H9 (cell line): ENCODE data around the gene SMIM23. TPM values are rescaled to one million over a fixed set of nuclear protein-coding genes. Genes with fewer than 3 reads are reported as not detected.

Experiments
- DNase-seq: peaks from one replicate; pipeline ENCODE4 v3.0.0-alpha.2; 2017
- H2AFZ ChIP-seq: one replicate; pipeline ENCODE4 v1.6.1; 2013; ENCODE audit warnings: mild to moderate bottlenecking, low read length, control low read depth, moderate library complexity
- H2AK5ac ChIP-seq: 2 replicates; pipeline ENCODE4 v1.6.1; 2013; ENCODE audit warnings: low read length, control low read depth, mixed read lengths; ENCODE audit not compliant: insufficient read length
- H2BK120ac ChIP-seq: one replicate; pipeline ENCODE4 v1.6.1; 2013; ENCODE audit warnings: low read depth, mild to moderate bottlenecking, low read length, control low read depth, inconsistent platforms; ENCODE audit not compliant: poor library complexity, severe bottlenecking
- H2BK12ac ChIP-seq: 2 replicates; pipeline ENCODE4 v1.6.1; 2013; ENCODE audit warnings: low read length, control low read depth, mixed read lengths, low read depth; ENCODE audit not compliant: insufficient read length
- H2BK15ac ChIP-seq: 2 replicates; pipeline ENCODE4 v1.6.1; 2013; ENCODE audit warnings: low read depth, low read length, control low read depth
- H2BK20ac ChIP-seq: one replicate; pipeline ENCODE4 v1.6.1; 2013; ENCODE audit warnings: low read depth, mild to moderate bottlenecking, low read length, control low read depth, inconsistent platforms; ENCODE audit not compliant: poor library complexity, severe bottlenecking
- H2BK5ac ChIP-seq: 2 replicates; pipeline ENCODE4 v1.6.1; 2013; ENCODE audit warnings: low read length, control low read depth, mixed read lengths; ENCODE audit not compliant: insufficient read length
- H3K14ac ChIP-seq: 2 replicates; pipeline ENCODE4 v1.6.1; 2013; ENCODE audit warnings: low read length, control low read depth; ENCODE audit not compliant: insufficient read depth
- H3K18ac ChIP-seq: 2 replicates; pipeline ENCODE4 v1.6.1; 2013; ENCODE audit warnings: low read depth, mild to moderate bottlenecking, mixed read lengths, low read length, control low read depth; ENCODE audit not compliant: insufficient read length
- H3K23ac ChIP-seq: 2 replicates; pipeline ENCODE4 v1.6.1; 2013; ENCODE audit warnings: low read length, control low read depth, mixed read lengths, low read depth; ENCODE audit not compliant: insufficient read length
- H3K23me2 ChIP-seq: 2 replicates; pipeline ENCODE4 v1.6.1; 2013; ENCODE audit warnings: low read depth, mild to moderate bottlenecking, mixed read lengths, low read length, control low read depth; ENCODE audit not compliant: insufficient read length, poor library complexity, severe bottlenecking
- H3K27ac ChIP-seq: 2 replicates; pipeline ENCODE4 v1.5.1; 2013; ENCODE audit warnings: low read length, control low read depth, mixed read lengths, low read depth; ENCODE audit not compliant: insufficient read length
- H3K27me3 ChIP-seq: 2 replicates; pipeline ENCODE4 v1.6.1; 2013; ENCODE audit warnings: low read length, control low read depth, inconsistent platforms; ENCODE audit not compliant: insufficient read depth
- H3K4ac ChIP-seq: 2 replicates; pipeline ENCODE4 v1.6.1; 2013; ENCODE audit warnings: low read depth, mild to moderate bottlenecking, control low read depth, inconsistent platforms, low read length, moderate library complexity
- H3K4me1 ChIP-seq: 2 replicates; pipeline ENCODE4 v1.6.1; 2013; ENCODE audit warnings: low read length, control low read depth, inconsistent platforms; ENCODE audit not compliant: insufficient read depth
- H3K4me2 ChIP-seq: 2 replicates; pipeline ENCODE4 v1.6.1; 2013; ENCODE audit warnings: low read length, control low read depth, mixed read lengths; ENCODE audit not compliant: insufficient read length, insufficient read depth
- H3K56ac ChIP-seq: 2 replicates; pipeline ENCODE4 v1.6.1; 2013; ENCODE audit warnings: low read depth, mild to moderate bottlenecking, mixed read lengths, low read length, control low read depth; ENCODE audit not compliant: insufficient read length
- H3K79me1 ChIP-seq: 2 replicates; pipeline ENCODE4 v1.6.1; 2013; ENCODE audit warnings: low read depth, mild to moderate bottlenecking, moderate library complexity, low read length, control low read depth, inconsistent platforms; ENCODE audit not compliant: insufficient read depth, poor library complexity, severe bottlenecking
- H3K79me2 ChIP-seq: 2 replicates; pipeline ENCODE4 v1.6.1; 2013; ENCODE audit warnings: low read length, control low read depth, inconsistent platforms; ENCODE audit not compliant: insufficient read depth
- H3K9ac ChIP-seq: 2 replicates; pipeline ENCODE4 v1.6.1; 2013; ENCODE audit warnings: low read length, control low read depth, mixed read lengths; ENCODE audit not compliant: insufficient read length; ENCODE audit errors: extremely low read depth
- H3K9me3 ChIP-seq: one replicate; pipeline ENCODE4 v1.6.1; 2013; ENCODE audit warnings: low read depth, low read length, inconsistent platforms; ENCODE audit not compliant: control insufficient read depth
- H3T11ph ChIP-seq: one replicate; pipeline ENCODE4 v1.6.1; 2013; ENCODE audit warnings: mild to moderate bottlenecking, low read length, control low read depth, inconsistent platforms
- H4K20me1 ChIP-seq: one replicate; pipeline ENCODE4 v1.6.1; 2013; ENCODE audit not compliant: control insufficient read depth, insufficient read length, insufficient read depth
- H4K5ac ChIP-seq: 2 replicates; pipeline ENCODE4 v1.6.1; 2013; ENCODE audit warnings: low read depth, mild to moderate bottlenecking, mixed read lengths, low read length, control low read depth; ENCODE audit not compliant: insufficient read length
- H4K8ac ChIP-seq: replicated peaks from 2 replicates; pipeline ENCODE4 v1.6.1; 2013; ENCODE audit warnings: low read length, control low read depth, mixed read lengths, low read depth; ENCODE audit not compliant: insufficient read length
- H4K91ac ChIP-seq: 2 replicates; pipeline ENCODE4 v1.6.1; 2013; ENCODE audit warnings: low read depth, mild to moderate bottlenecking, moderate library complexity, mixed read lengths, low read length, control low read depth; ENCODE audit not compliant: insufficient read length
- H3K27ac Mint-ChIP-seq, 3 experiments: 2 replicates in 2 of 3; 3 replicates in 1 of 3; pipeline ENCODE4 v1.8.0; 2020 to 2021; ENCODE audit warnings: mixed read lengths in 3 of 3, mild to moderate bottlenecking in 1 of 3, moderate library complexity in 1 of 3
- H3K27me3 Mint-ChIP-seq: 2 replicates; pipeline ENCODE4 v1.8.0; 2021; ENCODE audit warnings: low read depth, mild to moderate bottlenecking, moderate library complexity, mixed read lengths
- H3K36me3 Mint-ChIP-seq, 3 experiments: 2 replicates in 2 of 3; 3 replicates in 1 of 3; pipeline ENCODE4 v1.8.0; 2020 to 2021; ENCODE audit warnings: low read depth in 3 of 3, mixed read lengths in 3 of 3; ENCODE audit not compliant: insufficient read depth in 1 of 3
- H3K4me1 Mint-ChIP-seq, 2 experiments: 2 replicates each; pipeline ENCODE4 v1.8.0; 2020; ENCODE audit warnings: mixed read lengths in 2 of 2
- H3K4me3 Mint-ChIP-seq, 2 experiments: 2 replicates in 1 of 2; 3 replicates in 1 of 2; pipeline ENCODE4 v1.8.0; 2020 to 2021; ENCODE audit warnings: mild to moderate bottlenecking in 2 of 2, mixed read lengths in 2 of 2, moderate library complexity in 1 of 2
- H3K9me3 Mint-ChIP-seq, 2 experiments: 2 replicates in 1 of 2; 3 replicates in 1 of 2; pipeline ENCODE4 v1.8.0; 2020; ENCODE audit warnings: mild to moderate bottlenecking in 2 of 2, mixed read lengths in 2 of 2, moderate library complexity in 1 of 2
- WGBS: extraction: QIAGEN DNeasy Blood & Tissue Kit; methylation state at CpG from one replicate; pipeline ENCODE4 v1.1.7; 2013; ENCODE audit warnings: missing lambda C conversion rate, low lambda C conversion rate, mixed read lengths; ENCODE audit not compliant: insufficient read length; ENCODE audit errors: extremely low coverage; 5-methylcytosine and 5-hydroxymethylcytosine counted together
- total RNA-seq: library from RNA; stranded (reverse); gene quantifications from 2 replicates; pipeline ENCODE4 v1.2.1, GENCODE V29; 2021
- TF ChIP-seq, protein P1 (sequence below): fragments of 200-600 bp; sonication (generic); conservative IDR thresholded peaks from 3 replicates; pipeline ENCODE4 v1.8.0; 2021; ENCODE audit warnings: antibody characterized with exemption, mild to moderate bottlenecking

The SMIM23 gene
- total RNA-seq, 1 experiment from 2014 or later, result not detected

DNA sequence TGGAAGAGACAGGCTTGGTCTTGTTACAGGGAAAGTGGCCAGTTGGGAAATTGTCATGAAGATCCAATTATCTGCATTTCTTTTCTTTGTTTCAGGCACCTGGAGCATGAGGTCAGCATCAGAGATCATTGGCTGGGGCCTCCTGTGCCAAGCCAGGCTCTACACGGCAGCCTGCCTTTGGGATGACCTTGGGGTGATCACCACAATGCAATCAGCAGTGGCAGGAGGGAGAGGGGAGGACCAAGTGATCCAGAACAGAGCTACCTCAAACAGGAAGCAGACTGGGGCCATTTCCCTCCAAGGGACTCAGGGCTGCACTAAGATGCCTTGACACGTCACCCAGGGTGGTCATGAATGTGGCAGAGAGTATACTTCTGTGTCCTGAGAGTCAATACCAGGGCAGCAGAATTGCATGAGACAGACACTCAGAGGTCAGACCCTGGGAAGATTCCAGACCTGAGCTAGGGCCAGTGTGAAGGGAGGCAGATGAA lies 8.9 kb downstream of the SMIM23 start:
- Histone ChIP-seq H3K9me3 (no peaks in the 10 kb centered on the region), H2BK20ac (no peak overlapping the region), H2BK15ac (no peak overlapping the region), H3K27ac (no peak overlapping the region), H3K23ac (no peak overlapping the region), H3K79me2 (no peaks in the 10 kb centered on the region), H4K8ac (no peak overlapping the region), H4K91ac (no peak overlapping the region), H2AK5ac (no peak overlapping the region), H4K5ac (no peak overlapping the region), H3T11ph (no peak overlapping the region), H2BK120ac (no peak overlapping the region), H3K4me1 (no peaks in the 10 kb centered on the region), H3K4ac (no peak overlapping the region), H2AFZ (no peak overlapping the region), H3K4me2 (no peak overlapping the region), H3K56ac (no peak overlapping the region), H3K23me2 (no peaks in the 10 kb centered on the region), H3K79me1 (no peaks in the 10 kb centered on the region), H3K14ac (no peak overlapping the region), H3K27me3 (no peaks in the 10 kb centered on the region), H2BK12ac (no peak overlapping the region), H3K18ac (no peak overlapping the region), H2BK5ac (no peak overlapping the region), H4K20me1 (no peaks in the 10 kb centered on the region), H3K9ac (no peak overlapping the region)
- WGBS, result no CpG with 5 or more reads among the region's 2 CpGs
- H3K9me3 Mint-ChIP-seq, result no peaks in the 10 kb centered on the region
- H3K27ac Mint-ChIP-seq, result no peak overlapping the region
- peaks cover 14% of the 10 kb centered on the region for H3K27me3 Mint-ChIP-seq
- 0 out of 4 replicates have a peak, but pooled peaks cover 0 to 4% of the 10 kb centered on the region in 2 experiments for H3K4me1 Mint-ChIP-seq
- TF ChIP-seq, protein P1, sequence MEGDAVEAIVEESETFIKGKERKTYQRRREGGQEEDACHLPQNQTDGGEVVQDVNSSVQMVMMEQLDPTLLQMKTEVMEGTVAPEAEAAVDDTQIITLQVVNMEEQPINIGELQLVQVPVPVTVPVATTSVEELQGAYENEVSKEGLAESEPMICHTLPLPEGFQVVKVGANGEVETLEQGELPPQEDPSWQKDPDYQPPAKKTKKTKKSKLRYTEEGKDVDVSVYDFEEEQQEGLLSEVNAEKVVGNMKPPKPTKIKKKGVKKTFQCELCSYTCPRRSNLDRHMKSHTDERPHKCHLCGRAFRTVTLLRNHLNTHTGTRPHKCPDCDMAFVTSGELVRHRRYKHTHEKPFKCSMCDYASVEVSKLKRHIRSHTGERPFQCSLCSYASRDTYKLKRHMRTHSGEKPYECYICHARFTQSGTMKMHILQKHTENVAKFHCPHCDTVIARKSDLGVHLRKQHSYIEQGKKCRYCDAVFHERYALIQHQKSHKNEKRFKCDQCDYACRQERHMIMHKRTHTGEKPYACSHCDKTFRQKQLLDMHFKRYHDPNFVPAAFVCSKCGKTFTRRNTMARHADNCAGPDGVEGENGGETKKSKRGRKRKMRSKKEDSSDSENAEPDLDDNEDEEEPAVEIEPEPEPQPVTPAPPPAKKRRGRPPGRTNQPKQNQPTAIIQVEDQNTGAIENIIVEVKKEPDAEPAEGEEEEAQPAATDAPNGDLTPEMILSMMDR, result no peak
- no peak overlapping the region for H3K4me3 Mint-ChIP-seq
- DNase-seq, result no peak
- no peaks in the 10 kb centered on the region for H3K36me3 Mint-ChIP-seq
